H1 (cell line): ENCODE results near the gene OSM. TPM values are rescaled to one million over a fixed set of nuclear protein-coding genes. Genes with fewer than 3 reads are reported as not detected.

Source experiments
- CTCF ChIA-PET: fragments of 300-600 bp; sonication (Branson Sonifier 250); formaldehyde crosslinking; loops from one replicate; lab custom pipeline; 2021; ENCODE audit not compliant: partially characterized antibody; lab: Charles Lee
- POLR2A ChIA-PET: fragments of 300-600 bp; sonication (Branson Sonifier 250); formaldehyde crosslinking; loops from one replicate; lab custom pipeline; 2021; ENCODE audit warnings: inconsistent platforms; ENCODE audit not compliant: partially characterized antibody; lab: Charles Lee
- DNase-seq, 2 experiments: peaks; one replicate each; pipeline versions ENCODE4 v3.0.0 to v3.0.0-alpha.2; 2010 to 2022; ENCODE audit warnings: low spot score in 2 of 2, low read depth in 1 of 2, mixed read lengths in 1 of 2
- FAIRE-seq: peaks from 2 replicates; lab custom pipeline; 2011; peaks lifted over from hg19 to GRCh38; lab: Jason Lieb, UNC
- H2AFZ ChIP-seq: 2 replicates; pipeline ENCODE4 v1.8.1; 2012; ENCODE audit warnings: low read length, inconsistent platforms
- H2AK5ac ChIP-seq: 2 replicates; pipeline ENCODE4 v1.6.1; 2013; ENCODE audit warnings: low read depth, low read length
- H2BK120ac ChIP-seq: replicated peaks from 2 replicates; pipeline ENCODE3; 2013; ENCODE audit warnings: low read depth, low read length, inconsistent platforms
- H2BK12ac ChIP-seq: 2 replicates; pipeline ENCODE4 v1.6.1; 2013; ENCODE audit warnings: low read depth, low read length
- H2BK15ac ChIP-seq: 2 replicates; pipeline ENCODE4 v1.6.1; 2013; ENCODE audit warnings: low read length
- H2BK20ac ChIP-seq: 2 replicates; pipeline ENCODE4 v1.6.1; 2013; ENCODE audit warnings: low read length
- H2BK5ac ChIP-seq: 2 replicates; pipeline ENCODE4 v1.6.1; 2013; ENCODE audit warnings: low read depth, low read length
- H3K14ac ChIP-seq: 2 replicates; pipeline ENCODE4 v1.6.1; 2013; ENCODE audit warnings: inconsistent platforms; ENCODE audit not compliant: insufficient read length
- H3K18ac ChIP-seq: 2 replicates; pipeline ENCODE4 v1.6.1; 2013; ENCODE audit warnings: low read length; ENCODE audit errors: extremely low read depth
- H3K23ac ChIP-seq: 2 replicates; pipeline ENCODE4 v1.6.1; 2013; ENCODE audit warnings: inconsistent platforms; ENCODE audit not compliant: insufficient read length
- H3K23me2 ChIP-seq: 2 replicates; pipeline ENCODE4 v1.6.1; 2013; ENCODE audit warnings: low read depth, low read length
- H3K27ac ChIP-seq: 2 replicates; pipeline ENCODE4 v1.6.1; 2011; ENCODE audit warnings: low read depth, low read length, inconsistent platforms
- H3K27me3 ChIP-seq, 4 experiments: replicated peaks in 1 of 4; 1 replicate in 1 of 4; 2 replicates in 3 of 4; pipeline versions ENCODE4 v1.6.1 to v1.8.1; 2011 to 2013; ENCODE audit warnings: low read length in 3 of 4, mild to moderate bottlenecking in 3 of 4, inconsistent platforms in 2 of 4, mixed read lengths in 2 of 4, moderate library complexity in 1 of 4; ENCODE audit not compliant: control insufficient read depth in 3 of 4, insufficient read depth in 3 of 4; ENCODE audit errors: extremely low read depth in 1 of 4
- H3K36me3 ChIP-seq, 4 experiments: 2 replicates each; pipeline versions ENCODE4 v1.6.1 to v1.8.1; 2011 to 2013; ENCODE audit warnings: mild to moderate bottlenecking in 4 of 4, low read length in 3 of 4, moderate library complexity in 2 of 4, control low read depth in 1 of 4, inconsistent platforms in 1 of 4; ENCODE audit not compliant: insufficient read depth in 4 of 4, control insufficient read depth in 2 of 4
- H3K4ac ChIP-seq: replicated peaks from 2 replicates; pipeline ENCODE3; 2013; ENCODE audit warnings: low read length, low read depth, mixed read lengths, inconsistent platforms; ENCODE audit not compliant: insufficient read length
- H3K4me1 ChIP-seq, 4 experiments: replicated peaks in 1 of 4; 1 replicate in 1 of 4; 2 replicates in 3 of 4; pipeline versions ENCODE4 v1.6.1 to v1.8.1; 2011 to 2013; ENCODE audit warnings: low read length in 3 of 4, inconsistent platforms in 2 of 4, mixed read lengths in 1 of 4; ENCODE audit not compliant: insufficient read depth in 4 of 4, control insufficient read depth in 3 of 4
- H3K4me2 ChIP-seq, 2 experiments: 2 replicates each; pipeline versions ENCODE4 v1.6.1 to v1.8.1; 2011 to 2013; ENCODE audit warnings: low read depth in 2 of 2, low read length in 2 of 2, control low read depth in 1 of 2, inconsistent platforms in 1 of 2, mild to moderate bottlenecking in 1 of 2; ENCODE audit not compliant: insufficient read depth in 1 of 2
- H3K4me3 ChIP-seq, 4 experiments: fragments of 200-600, 300-600 bp in 1 of 4; sonication (generic), shearing (Covaris generic), sonication (Bioruptor Twin) in 1 of 4; 2 replicates each; pipeline versions ENCODE4 v1.5.1 to v1.8.1; 2011 to 2016; ENCODE audit warnings: low read length in 4 of 4, low read depth in 3 of 4, control low read depth in 2 of 4, inconsistent platforms in 2 of 4, mild to moderate bottlenecking in 2 of 4, mixed read lengths in 1 of 4, moderate library complexity in 1 of 4; ENCODE audit not compliant: insufficient read depth in 2 of 4; ENCODE audit errors: extremely low read depth in 1 of 4
- H3K56ac ChIP-seq: replicated peaks from 2 replicates; pipeline ENCODE3; 2013; ENCODE audit warnings: low read depth, mild to moderate bottlenecking, mixed read lengths, low read length, inconsistent platforms; ENCODE audit not compliant: insufficient read length
- H3K79me1 ChIP-seq: 2 replicates; pipeline ENCODE4 v1.6.1; 2013; ENCODE audit warnings: low read depth, low read length, control low read depth
- H3K79me2 ChIP-seq, 2 experiments: 2 replicates each; pipeline versions ENCODE4 v1.6.1 to v1.8.1; 2012 to 2013; ENCODE audit warnings: low read length in 2 of 2, mild to moderate bottlenecking in 2 of 2, inconsistent platforms in 1 of 2; ENCODE audit not compliant: insufficient read depth in 2 of 2, control insufficient read depth in 1 of 2
- H3K9ac ChIP-seq, 4 experiments: replicated peaks in 1 of 4; 1 replicate in 1 of 4; 2 replicates in 3 of 4; pipeline versions ENCODE4 v1.6.1 to v1.8.1; 2011 to 2013; ENCODE audit warnings: low read depth in 3 of 4, low read length in 3 of 4, control low read depth in 2 of 4, mild to moderate bottlenecking in 2 of 4, moderate library complexity in 2 of 4, inconsistent platforms in 1 of 4; ENCODE audit errors: extremely low read depth in 1 of 4
- H3K9me3 ChIP-seq, 2 experiments: 2 replicates each; pipeline versions ENCODE4 v1.6.1 to v1.8.1; 2012 to 2013; ENCODE audit warnings: mild to moderate bottlenecking in 2 of 2, moderate library complexity in 2 of 2, control low read depth in 1 of 2, inconsistent platforms in 1 of 2, low read depth in 1 of 2, low read length in 1 of 2, mixed read lengths in 1 of 2; ENCODE audit not compliant: insufficient read depth in 2 of 2
- H4K20me1 ChIP-seq, 2 experiments: replicated peaks in 1 of 2; 2 replicates each; pipeline versions ENCODE3 to v1.8.1; 2011 to 2013; ENCODE audit warnings: inconsistent platforms in 2 of 2, low read length in 2 of 2, mild to moderate bottlenecking in 1 of 2; ENCODE audit not compliant: insufficient read depth in 2 of 2, control insufficient read depth in 1 of 2
- H4K5ac ChIP-seq: 2 replicates; pipeline ENCODE4 v1.6.1; 2013; ENCODE audit warnings: low read length, low read depth, mixed read lengths, inconsistent platforms; ENCODE audit not compliant: insufficient read length
- H4K8ac ChIP-seq: 2 replicates; pipeline ENCODE4 v1.8.0; 2013; ENCODE audit warnings: mild to moderate bottlenecking, moderate library complexity, low read length, inconsistent platforms; ENCODE audit not compliant: insufficient read depth; ENCODE audit errors: extremely low read depth
- H4K91ac ChIP-seq: replicated peaks from 2 replicates; pipeline ENCODE3; 2013; ENCODE audit warnings: low read length, mixed read lengths, inconsistent platforms; ENCODE audit not compliant: insufficient read length
- ATF2 ChIP-seq: IDR thresholded peaks from 2 replicates; pipeline ENCODE4 v1.6.1; 2012; ENCODE audit warnings: low read length, inconsistent platforms
- CBX8 ChIP-seq: fragments of 300-800, 300-1000 bp; sonication (generic); IDR thresholded peaks from 2 replicates; pipeline ENCODE4 v1.7.1; 2016; ENCODE audit warnings: low read depth, low read length, borderline replicate concordance
- CHD1 ChIP-seq: IDR thresholded peaks from 2 replicates; pipeline ENCODE4 v1.6.1; 2012; ENCODE audit warnings: low read depth, low read length, improper control_type of control experiment
- CHD2 ChIP-seq: IDR thresholded peaks from 2 replicates; pipeline ENCODE4 v1.6.1; 2012; ENCODE audit warnings: low read length, improper control_type of control experiment
- CTCF ChIP-seq, 3 experiments: IDR thresholded peaks; 1 replicate in 2 of 3; 2 replicates in 1 of 3; pipeline versions ENCODE4 v1.5.1 to v1.6.1; 2011; ENCODE audit warnings: low read length in 3 of 3, mild to moderate bottlenecking in 3 of 3, inconsistent platforms in 2 of 3, low read depth in 1 of 3, moderate library complexity in 1 of 3; ENCODE audit not compliant: insufficient read depth in 1 of 3; ENCODE audit errors: control extremely low read depth in 1 of 3
- EP300 ChIP-seq, 2 experiments: IDR thresholded peaks; 1 replicate in 1 of 2; 2 replicates in 1 of 2; pipeline ENCODE4 v1.6.1; 2011 to 2012; ENCODE audit warnings: low read depth in 2 of 2, low read length in 2 of 2, mild to moderate bottlenecking in 2 of 2, borderline replicate concordance in 1 of 2, inconsistent platforms in 1 of 2, moderate library complexity in 1 of 2
- FOSL1 ChIP-seq: IDR thresholded peaks from 2 replicates; pipeline ENCODE4 v1.6.1; 2011; ENCODE audit warnings: mild to moderate bottlenecking, low read depth, low read length, moderate library complexity; ENCODE audit not compliant: insufficient read depth
- KDM5A ChIP-seq: fragments of 200-600 bp; IDR thresholded peaks from 2 replicates; pipeline ENCODE4 v1.7.1; 2012; ENCODE audit warnings: mild to moderate bottlenecking, low read length, inconsistent platforms, mixed read lengths
- NRF1 ChIP-seq: IDR thresholded peaks from 2 replicates; pipeline ENCODE4 v1.6.1; 2011; ENCODE audit warnings: mild to moderate bottlenecking, low read depth, low read length, improper control_type of control experiment
- POLR2A ChIP-seq, 2 experiments: IDR thresholded peaks; 1 replicate in 1 of 2; 2 replicates in 1 of 2; pipeline ENCODE4 v1.6.1; 2011; ENCODE audit warnings: low read depth in 2 of 2, low read length in 2 of 2, mild to moderate bottlenecking in 2 of 2; ENCODE audit errors: control extremely low read depth in 1 of 2
- SIRT6 ChIP-seq: IDR thresholded peaks from one replicate; pipeline ENCODE4 v1.7.1; 2012; ENCODE audit warnings: low read length, inconsistent platforms
- WGBS, 2 experiments: shearing (Covaris generic) in 1 of 2; methylation state at CpG; one replicate each; pipeline versions ENCODE4 v1.1.6 to v1.1.7; 2013 to 2015; ENCODE audit warnings: low lambda C conversion rate in 2 of 2, mixed read lengths in 2 of 2, inconsistent platforms in 1 of 2, low coverage in 1 of 2, missing lambda C conversion rate in 1 of 2; ENCODE audit not compliant: insufficient replicate concordance in 2 of 2, insufficient coverage in 1 of 2, insufficient read length in 1 of 2; ENCODE audit errors: extremely low coverage in 1 of 2, missing lambda C conversion rate in 1 of 2; 5-methylcytosine and 5-hydroxymethylcytosine counted together
- polyA plus RNA-seq, 7 experiments: library from polyadenylated mRNA; depleted of rRNA in 3 of 7; stranded (reverse) in 5 of 7; unstranded in 2 of 7; fragments of >200 nt in 5 of 7; fragments of 200-250 nt in 2 of 7; gene quantifications; 1 replicate in 5 of 7; 2 replicates in 1 of 7; 4 replicates in 1 of 7; pipeline versions ENCODE4 v1.2.1 to v1.2.3, GENCODE V29; 2011 to 2013; ENCODE audit warnings: missing spikeins in 2 of 7, mixed read lengths in 2 of 7
- total RNA-seq: library from RNA; stranded (reverse); fragmentation: NEBNext Ultra II Directional; extraction: Animal tissue kit (Norgen Biotek cat#: 25700); gene quantifications from 2 replicates; pipeline ENCODE4 v1.2.1, GENCODE V29; 2021

OSM gene
- total and polyA plus RNA-seq, 2 of the 8 experiments (the other 6 are each of a cell fraction or from before 2014, with no cell fraction given), result not detected

- Histone ChIP-seq H3K27ac (no peak overlapping the region), H3K23me2 (no peaks in the 10 kb centered on the region), H3K18ac (no peak overlapping the region), H4K8ac (no peak overlapping the region), H2BK15ac (no peak overlapping the region), H4K5ac (no peak overlapping the region), H3K36me3 (no peaks in the 10 kb centered on the region), H3K4me3 (no peak overlapping the region), H2BK12ac (no peak overlapping the region), H2BK20ac (no peak overlapping the region), H3K79me2 (no peaks in the 10 kb centered on the region), H3K4ac (no peak overlapping the region), H3K56ac (no peak overlapping the region), H2AK5ac (no peak overlapping the region), H3K4me2 (no peak overlapping the region), H2BK120ac (no peak overlapping the region), H3K14ac (no peak overlapping the region), H4K20me1 (peaks cover 0 to 2% of the 10 kb centered on the region in 2 experiments), H3K4me1 (peaks cover 0 to 5% (median 1%) of the 10 kb centered on the region in 4 experiments; a peak in 3 of 7 replicates), H2BK5ac (no peak overlapping the region), H3K79me1 (no peaks in the 10 kb centered on the region), H3K9ac (no peak overlapping the region), H3K23ac (no peak overlapping the region), H4K91ac (no peak overlapping the region), H3K27me3 (no peaks in the 10 kb centered on the region), H3K9me3 (no peaks in the 10 kb centered on the region), H2AFZ (no peak overlapping the region)
- DNase-seq (no peak), FAIRE-seq (no peak)
- WGBS, 2 experiments, result 100% methylated on average over 1 of the region's 1 CpG; no CpG with 5 or more reads in 1 of the 2 experiments
- CTCF ChIA-PET, result interaction anchor here (1.8 kb wide), 1 partner anchor 8 kb away, joined by 4 read pairs; no protein-coding TSS in a partner anchor
- POLR2A ChIA-PET, result no interaction called here
- TF ChIP-seq CTCF (IDR thresholded peaks at IDR 0.05; ENCODE audit: control extremely low read depth in 1 of 3, insufficient read depth in 1 of 3, low read depth in 1 of 3, low read length in 3 of 3), result no peak
- TF ChIP-seq EP300 (IDR thresholded peaks at IDR 0.05; ENCODE audit: borderline replicate concordance in 1 of 2, low read depth in 2 of 2, low read length in 2 of 2), result no peak
- no peak for TF ChIP-seq CHD1
- no peak for TF ChIP-seq ATF2
- TF ChIP-seq CHD2, result no peak
- no peak for TF ChIP-seq KDM5A
- no peak for TF ChIP-seq POLR2A (IDR thresholded peaks at IDR 0.05; ENCODE audit: control extremely low read depth in 1 of 2, low read depth in 2 of 2, low read length in 2 of 2)
- TF ChIP-seq NRF1, result no peak
- no peak for TF ChIP-seq CBX8
- no peak for TF ChIP-seq SIRT6
- no peak for TF ChIP-seq FOSL1
Observed at GRCh38 chr22:30306627-30307011, 40.0 kb upstream of the OSM start.
